MM.1S (cell line): Measurements from ENCODE around the gene PRR5.

Source experiments
- EZH2 ChIP-seq: fragments of 300-600 bp; sonication (generic); optimal IDR thresholded peaks from 2 replicates; pipeline ENCODE3; 2017; ENCODE audit warnings: low read depth, mild to moderate bottlenecking, antibody characterized with exemption, low read length, mixed read lengths
- TF ChIP-seq, protein P1 (sequence below): fragments of 300-600 bp; sonication (generic); IDR thresholded peaks from 2 replicates; pipeline ENCODE4 v1.5.1; 2016; ENCODE audit warnings: antibody characterized with exemption, low read length, mixed read lengths

DNA sequence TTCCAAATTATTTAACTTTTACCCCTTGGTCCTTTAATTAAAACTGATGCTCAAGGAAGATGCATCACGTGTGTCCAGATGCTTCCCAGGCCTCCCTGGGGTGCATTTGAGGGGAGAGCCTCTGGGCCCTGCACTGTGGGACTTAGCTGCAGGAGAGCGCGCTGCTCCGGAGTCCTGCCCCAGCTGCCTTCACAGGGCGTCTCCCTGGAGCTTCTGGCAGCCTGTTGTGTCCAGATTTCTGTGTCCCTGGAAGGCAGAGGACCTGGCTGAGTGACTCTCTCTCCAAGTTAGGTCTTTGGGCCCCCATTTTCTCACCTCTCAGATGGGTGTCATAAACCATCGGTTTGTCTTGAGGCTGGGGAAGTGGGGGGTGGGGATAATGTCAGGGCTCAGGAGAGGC lies 53.4 kb downstream of the PRR5 start:
- TF ChIP-seq, protein P1, sequence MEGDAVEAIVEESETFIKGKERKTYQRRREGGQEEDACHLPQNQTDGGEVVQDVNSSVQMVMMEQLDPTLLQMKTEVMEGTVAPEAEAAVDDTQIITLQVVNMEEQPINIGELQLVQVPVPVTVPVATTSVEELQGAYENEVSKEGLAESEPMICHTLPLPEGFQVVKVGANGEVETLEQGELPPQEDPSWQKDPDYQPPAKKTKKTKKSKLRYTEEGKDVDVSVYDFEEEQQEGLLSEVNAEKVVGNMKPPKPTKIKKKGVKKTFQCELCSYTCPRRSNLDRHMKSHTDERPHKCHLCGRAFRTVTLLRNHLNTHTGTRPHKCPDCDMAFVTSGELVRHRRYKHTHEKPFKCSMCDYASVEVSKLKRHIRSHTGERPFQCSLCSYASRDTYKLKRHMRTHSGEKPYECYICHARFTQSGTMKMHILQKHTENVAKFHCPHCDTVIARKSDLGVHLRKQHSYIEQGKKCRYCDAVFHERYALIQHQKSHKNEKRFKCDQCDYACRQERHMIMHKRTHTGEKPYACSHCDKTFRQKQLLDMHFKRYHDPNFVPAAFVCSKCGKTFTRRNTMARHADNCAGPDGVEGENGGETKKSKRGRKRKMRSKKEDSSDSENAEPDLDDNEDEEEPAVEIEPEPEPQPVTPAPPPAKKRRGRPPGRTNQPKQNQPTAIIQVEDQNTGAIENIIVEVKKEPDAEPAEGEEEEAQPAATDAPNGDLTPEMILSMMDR = no peak
- no peak for TF ChIP-seq EZH2
